Small intestine (tissue), 7 donors: ENCODE data around the gene CNTD1. TPM values are rescaled to one million over a fixed set of nuclear protein-coding genes. Genes with fewer than 3 reads are reported as not detected.

ENCODE experiments used
- DNase-seq, 2 donors: peaks; one replicate each; pipeline versions ENCODE4 v3.0.0 to v3.0.0-alpha.2; 2013
- FAIRE-seq: peaks from 2 replicates; lab custom pipeline; 2012; peaks lifted over from hg19 to GRCh38; lab: Jason Lieb, UNC
- H3K27ac ChIP-seq, 3 donors: one replicate each; pipeline ENCODE4 v1.5.1; 2013; ENCODE audit warnings: low read length in 2 of 3, mild to moderate bottlenecking in 2 of 3, control low read depth in 1 of 3, inconsistent platforms in 1 of 3, low read depth in 1 of 3, moderate library complexity in 1 of 3
- H3K27me3 ChIP-seq, 3 donors: one replicate each; pipeline ENCODE4 v1.6.1; 2013; ENCODE audit warnings: low read length in 3 of 3, inconsistent platforms in 1 of 3; ENCODE audit not compliant: control insufficient read depth in 3 of 3, insufficient read depth in 3 of 3
- H3K36me3 ChIP-seq, 3 donors: one replicate each; pipeline ENCODE4 v1.6.1; 2013; ENCODE audit warnings: low read length in 3 of 3, inconsistent platforms in 1 of 3, low read depth in 1 of 3, mild to moderate bottlenecking in 1 of 3, moderate library complexity in 1 of 3; ENCODE audit not compliant: control insufficient read depth in 3 of 3, insufficient read depth in 2 of 3
- H3K4me1 ChIP-seq, 3 donors: one replicate each; pipeline ENCODE4 v1.6.1; 2013; ENCODE audit warnings: low read length in 2 of 3, inconsistent platforms in 1 of 3, low read depth in 1 of 3, mild to moderate bottlenecking in 1 of 3, moderate library complexity in 1 of 3; ENCODE audit not compliant: control insufficient read depth in 3 of 3, insufficient read depth in 2 of 3
- H3K4me3 ChIP-seq, 3 donors: one replicate each; pipeline ENCODE4 v1.5.1; 2013; ENCODE audit warnings: low read length in 3 of 3, control low read depth in 1 of 3, inconsistent platforms in 1 of 3, low read depth in 1 of 3, mild to moderate bottlenecking in 1 of 3, moderate library complexity in 1 of 3
- H3K9me3 ChIP-seq, 2 donors: one replicate each; pipeline ENCODE4 v1.6.1; 2013; ENCODE audit warnings: low read depth in 1 of 2, low read length in 1 of 2; ENCODE audit not compliant: control insufficient read depth in 2 of 2, insufficient read depth in 1 of 2
- WGBS, 3 donors: extraction: QIAGEN DNeasy Blood & Tissue Kit; methylation state at CpG; one replicate each; pipeline ENCODE4 v1.1.7; 2013; 5-methylcytosine and 5-hydroxymethylcytosine counted together
- polyA plus RNA-seq, 4 donors: library from polyadenylated mRNA; stranded (reverse) in 3 of 4; unstranded in 1 of 4; fragments of 200-250 nt in 3 of 4; fragments of 120-200 nt in 1 of 4; gene quantifications; one replicate each; pipeline versions ENCODE4 v1.2.1 to v1.2.3, GENCODE V29; 2013
- donor health status: healthy with polysubstance abuse.
- donor health status: control.
- donor health status: control.
- donor health status: Bipolar disorder and iron deficiency.
- donor health status: healthy.

Gene CNTD1
- polyA plus RNA-seq, 4 donors, result 0.52 to 2.3 TPM; not detected in 2

DNA sequence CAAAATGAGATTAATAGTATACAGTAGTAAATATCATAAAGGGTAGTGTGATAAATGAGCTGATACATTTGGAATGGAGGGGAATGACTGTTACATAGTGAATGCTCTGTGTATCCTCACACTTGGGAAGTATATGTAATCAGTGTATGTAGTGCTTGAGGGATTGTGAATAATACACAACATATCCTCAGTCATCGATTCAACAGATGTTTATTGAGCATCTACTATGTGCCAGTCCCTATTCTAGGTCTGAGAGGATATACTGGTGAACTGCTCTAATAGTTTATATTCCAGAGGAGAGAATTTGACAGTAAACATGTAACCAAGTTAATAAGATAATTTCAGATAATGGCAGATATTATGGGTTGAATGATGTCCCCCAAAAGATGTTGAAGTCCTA lies 28.8 kb downstream of the CNTD1 start:
- 95 to 100% (median 100%) methylated on average over 1 of the region's 1 CpG for WGBS, 3 donors
- peaks cover 0 to 6% (median 0%) of the 10 kb centered on the region in 3 donors for H3K4me1 ChIP-seq
- no peak for FAIRE-seq

DNA sequence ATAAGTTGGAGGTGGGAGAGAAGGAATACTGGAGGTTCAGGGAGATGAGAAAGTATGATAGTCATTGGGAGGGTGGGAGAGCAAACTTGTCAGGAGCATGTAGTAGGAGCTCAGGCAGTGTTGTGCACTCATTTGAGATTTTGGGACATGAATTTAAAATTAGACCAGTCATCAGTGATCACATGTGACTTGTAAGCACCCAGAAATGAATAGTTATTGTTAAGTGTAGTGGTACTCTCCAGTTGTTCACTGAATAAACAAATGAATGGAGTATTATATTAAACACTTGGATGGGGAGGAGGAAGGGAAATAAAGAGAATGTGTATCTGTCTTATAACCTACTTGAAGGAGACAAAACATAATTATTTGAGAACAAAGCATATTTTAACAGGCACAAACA lies 32.3 kb downstream of the CNTD1 start:
- no peak overlapping the region for H3K4me3 ChIP-seq
- H3K27ac ChIP-seq, result no peak overlapping the region
- H3K9me3 ChIP-seq, result no peaks in the 10 kb centered on the region
- no peak for DNase-seq
- H3K4me1 ChIP-seq, result peaks cover 0 to 14% (median 6%) of the 10 kb centered on the region in 3 donors
- no peaks in the 10 kb centered on the region for H3K27me3 ChIP-seq
- no peak for FAIRE-seq
- H3K36me3 ChIP-seq, result peaks cover 0 to 10% (median 0%) of the 10 kb centered on the region in 3 donors

More for the DNA sequence above, 28.8 kb downstream of the CNTD1 start:
- Histone ChIP-seq H3K36me3 (peaks cover 0 to 3% (median 0%) of the 10 kb centered on the region in 3 donors), H3K27me3 (no peaks in the 10 kb centered on the region), H3K9me3 (no peaks in the 10 kb centered on the region), H3K4me3 (no peak overlapping the region), H3K27ac (no peak overlapping the region)
- DNase-seq, result no peak

DNA sequence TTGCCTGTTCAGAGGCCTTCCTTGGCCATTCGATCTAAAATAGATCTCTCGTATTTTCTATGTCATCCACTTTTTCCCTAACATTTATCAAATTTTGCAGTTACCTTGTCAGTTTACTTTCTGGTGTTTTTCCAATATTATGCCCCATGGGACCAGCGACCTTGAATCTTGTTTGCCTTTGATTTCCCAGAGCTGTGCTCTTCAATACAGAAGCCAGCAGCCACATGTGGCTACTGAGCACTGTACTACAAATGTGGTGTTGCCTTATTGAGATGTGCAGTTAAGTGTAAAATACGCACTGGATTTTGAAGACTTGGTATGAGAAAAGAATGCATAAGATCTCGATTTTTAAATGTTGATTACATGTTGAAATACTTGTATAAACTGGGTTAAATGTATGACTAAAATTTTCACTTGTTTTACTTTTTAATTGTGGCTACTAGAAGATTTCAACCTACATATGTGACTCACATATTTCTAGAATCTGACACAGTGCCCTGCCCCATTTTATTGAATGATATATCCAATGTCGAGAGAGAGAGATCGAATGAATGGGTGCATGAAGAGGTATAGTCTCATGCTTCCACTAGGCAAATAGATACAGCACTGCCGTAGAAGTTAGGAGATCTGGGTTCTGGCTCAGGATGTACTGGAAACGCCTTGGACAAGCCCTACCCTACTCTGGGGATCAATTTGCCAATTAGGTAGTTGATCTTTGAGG lies 33.7 kb downstream of the CNTD1 start:
- peak overlapping the region; percentile 78 to 84 (median 84) for H3K4me3 ChIP-seq
- DNase-seq (no peak), FAIRE-seq (no peak)
- peak overlapping the region; percentile 66 to 98 (median 83) for H3K27ac ChIP-seq
- peaks cover 0 to 24% (median 2%) of the 10 kb centered on the region in 3 donors for H3K36me3 ChIP-seq
- H3K4me1 ChIP-seq, result peaks cover 0 to 14% (median 6%) of the 10 kb centered on the region in 3 donors
- WGBS, 3 donors, result 41 to 52% (median 45%) methylated on average over 9 of the region's 9 CpGs
- no peaks in the 10 kb centered on the region for H3K9me3 ChIP-seq
- H3K27me3 ChIP-seq, result no peaks in the 10 kb centered on the region

DNA sequence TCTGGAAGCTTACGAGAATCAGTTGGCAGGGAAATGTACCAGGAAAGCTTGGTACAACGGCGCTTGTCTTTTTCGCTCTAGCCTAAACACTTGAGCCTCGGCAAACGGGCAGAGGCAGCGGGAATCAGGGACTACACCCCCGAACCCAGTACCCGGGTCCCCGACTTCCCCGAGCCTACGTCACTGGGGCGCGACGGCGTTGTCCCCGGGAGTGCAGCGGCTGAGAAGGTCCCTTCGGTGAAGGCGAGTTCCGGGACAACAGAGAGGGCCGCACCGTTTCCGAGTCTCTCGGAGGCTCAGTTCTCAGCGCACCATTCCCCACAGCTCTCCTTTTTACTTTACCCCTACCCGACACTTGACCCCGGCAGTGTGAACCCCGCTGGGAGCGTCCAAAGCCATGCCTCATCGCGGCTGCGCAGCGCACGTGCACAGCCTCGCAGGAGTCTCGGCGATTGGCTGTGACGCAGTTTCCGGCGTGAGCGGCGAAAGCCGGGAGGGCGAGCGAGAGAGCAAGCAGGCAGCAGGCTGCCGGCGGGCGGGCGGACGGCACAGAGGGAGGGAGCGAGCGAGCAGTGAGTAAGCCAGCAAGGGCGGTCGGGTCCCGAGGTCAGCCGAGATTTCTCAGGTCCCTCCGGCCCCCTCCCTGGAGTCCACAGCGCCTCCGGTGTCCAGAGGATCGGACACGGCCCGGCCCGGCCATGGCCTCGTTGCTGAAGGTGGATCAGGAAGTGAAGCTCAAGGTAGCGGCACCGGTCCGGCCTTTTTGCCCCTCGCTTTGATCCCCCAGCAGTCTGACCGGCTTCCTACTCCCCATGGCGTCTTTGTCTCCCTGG lies 34.5 kb downstream of the CNTD1 start, which contains the start of gene PSME3:
Gene PSME3, plus strand, starts transcription at position 464 of the 833 bp plus-strand sequence. Its CDS starts 235 bp downstream, at position 699.
- 0% methylated on average over 66 to 71 of the region's 71 CpGs for WGBS, 3 donors
- H3K4me1 ChIP-seq, result peaks cover 0 to 14% (median 6%) of the 10 kb centered on the region in 3 donors
- no peak for FAIRE-seq

DNA sequence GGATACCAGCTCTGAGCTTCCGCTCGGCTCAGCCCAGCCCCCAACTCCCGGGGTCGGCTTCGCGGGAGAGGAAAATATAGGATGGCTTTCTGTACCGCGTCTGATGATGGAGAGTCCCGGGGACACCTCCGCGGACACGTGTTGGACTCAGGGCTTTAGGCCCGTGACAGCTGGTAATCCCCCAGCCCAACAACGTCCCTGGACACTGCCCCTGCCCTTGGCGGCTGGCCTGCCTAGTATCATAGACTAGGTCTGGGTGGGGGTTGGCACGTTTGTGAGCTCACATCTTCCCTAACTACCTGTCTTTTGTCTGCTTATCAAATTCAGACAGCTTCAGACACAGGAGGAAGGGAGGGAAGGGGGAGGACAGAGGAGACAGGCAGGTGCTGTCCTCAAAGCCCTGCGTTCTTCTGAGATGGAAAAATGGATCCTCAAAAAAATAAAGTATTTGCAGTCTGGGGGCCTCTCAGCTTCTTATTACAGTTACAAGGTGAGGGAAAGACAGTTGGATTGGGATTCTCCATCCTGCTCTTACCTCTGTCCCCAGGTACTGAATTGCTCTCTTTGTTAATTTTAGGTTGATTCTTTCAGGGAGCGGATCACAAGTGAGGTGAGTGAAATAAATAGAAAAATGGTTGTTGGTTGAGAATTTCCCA lies 35.2 kb downstream of the CNTD1 start:
- Histone ChIP-seq H3K4me1 (peaks cover 0 to 14% (median 6%) of the 10 kb centered on the region in 3 donors), H3K4me3 (peak overlapping the region; percentile 78 to 84 (median 84)), H3K27ac (peak overlapping the region; percentile 66 to 98 (median 83)), H3K9me3 (no peaks in the 10 kb centered on the region), H3K27me3 (no peaks in the 10 kb centered on the region), H3K36me3 (peaks cover 5 to 36% (median 7%) of the 10 kb centered on the region in 3 donors)
- 5 to 7% (median 6%) methylated on average over 18 of the region's 18 CpGs for WGBS, 3 donors
- no peak for DNase-seq
- no peak for FAIRE-seq

More for the DNA sequence above, 34.5 kb downstream of the CNTD1 start, which contains the start of gene PSME3:
- peak within 1 kb of the TSS; percentile 66 to 98 (median 83) for H3K27ac ChIP-seq
- H3K4me3 ChIP-seq, result peak within 1 kb of the TSS; percentile 78 to 84 (median 84)
- peaks cover 0 to 30% (median 5%) of the 10 kb centered on the region in 3 donors for H3K36me3 ChIP-seq
- H3K9me3 ChIP-seq, result no peaks in the 10 kb centered on the region
- DNase-seq, result peak; percentile 92 to 97
- H3K27me3 ChIP-seq, result no peaks in the 10 kb centered on the region

DNA sequence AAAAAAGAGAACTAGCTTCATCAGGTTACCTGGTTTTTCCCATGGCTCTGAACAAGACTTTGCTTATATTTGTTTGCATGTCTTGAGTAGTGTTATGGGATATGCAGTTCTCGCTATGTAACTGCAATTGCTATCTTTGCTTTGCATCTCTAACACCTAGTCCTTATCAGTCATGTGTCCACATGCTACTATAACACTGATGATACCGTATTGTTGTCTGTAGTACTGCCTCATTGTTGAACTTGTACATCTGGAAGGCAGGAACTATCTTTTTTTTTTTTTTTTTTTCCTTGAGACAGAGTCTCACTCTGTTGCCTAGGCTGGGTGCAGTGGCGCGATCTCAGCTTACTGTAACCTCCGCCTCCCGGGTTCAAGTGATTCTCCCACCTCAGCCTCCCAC lies 37.1 kb downstream of the CNTD1 start:
- H3K9me3 ChIP-seq, result no peaks in the 10 kb centered on the region
- WGBS, 3 donors, result 93 to 97% (median 96%) methylated on average over 6 of the region's 6 CpGs
- DNase-seq, result no peak
- H3K27me3 ChIP-seq, result no peaks in the 10 kb centered on the region
- no peak overlapping the region for H3K27ac ChIP-seq
- H3K4me3 ChIP-seq, result no peak overlapping the region
- peaks cover 10 to 52% (median 14%) of the 10 kb centered on the region in 3 donors for H3K36me3 ChIP-seq
- peaks cover 0 to 14% (median 6%) of the 10 kb centered on the region in 3 donors for H3K4me1 ChIP-seq
- no peak for FAIRE-seq

DNA sequence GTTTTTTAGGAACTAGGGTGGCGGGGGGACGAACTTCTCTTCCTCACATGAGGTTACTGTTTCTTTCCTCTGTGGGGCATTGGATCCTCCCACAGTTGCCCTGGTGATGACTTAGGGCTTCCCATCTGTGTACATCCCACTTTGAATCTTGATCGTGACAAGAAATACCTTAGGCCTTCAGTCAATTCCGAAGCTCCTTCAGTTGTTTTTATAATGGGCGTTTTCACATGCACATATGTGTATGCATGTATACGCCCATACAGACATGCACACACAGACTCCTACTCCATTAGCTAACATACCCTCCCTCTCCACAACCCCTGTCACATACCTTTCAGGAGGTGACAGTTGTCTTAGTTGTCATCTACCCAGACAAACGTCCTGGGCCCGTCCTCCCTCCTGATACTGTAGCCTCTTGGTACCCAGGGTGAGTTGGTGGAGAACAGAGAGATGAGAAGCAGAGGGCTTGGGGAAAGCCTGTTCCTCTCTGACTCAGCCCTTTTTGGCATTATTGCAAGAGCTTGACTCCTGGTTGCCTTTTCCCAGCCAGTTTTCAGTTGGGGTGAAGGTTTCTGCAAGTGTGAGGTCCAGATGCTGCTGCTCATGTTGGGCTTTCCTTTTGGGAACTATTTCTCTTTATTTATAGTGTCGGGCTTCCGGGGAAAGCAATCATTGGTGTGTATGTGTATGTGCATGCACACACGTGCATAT lies 43.5 kb downstream of the CNTD1 start:
- no peak overlapping the region for H3K27ac ChIP-seq
- no peaks in the 10 kb centered on the region for H3K27me3 ChIP-seq
- H3K9me3 ChIP-seq, result no peaks in the 10 kb centered on the region
- 80 to 87% (median 82%) methylated on average over 11 of the region's 11 CpGs for WGBS, 3 donors
- H3K4me3 ChIP-seq, result no peak overlapping the region
- no peak for FAIRE-seq
- no peaks in the 10 kb centered on the region for H3K4me1 ChIP-seq
- DNase-seq, result no peak
- H3K36me3 ChIP-seq, result peaks cover 30 to 76% (median 33%) of the 10 kb centered on the region in 3 donors
